ENCODE results near the gene CTSA. TPM values are rescaled to one million over a fixed set of nuclear protein-coding genes. Genes with fewer than 3 reads are reported as not detected.
A peak's percentile ranks its signal among the peaks of the same experiment; 100 is the strongest.

The CTSA gene
- total RNA-seq, 1 experiment from 2014 or later, result 109 TPM

DNA sequence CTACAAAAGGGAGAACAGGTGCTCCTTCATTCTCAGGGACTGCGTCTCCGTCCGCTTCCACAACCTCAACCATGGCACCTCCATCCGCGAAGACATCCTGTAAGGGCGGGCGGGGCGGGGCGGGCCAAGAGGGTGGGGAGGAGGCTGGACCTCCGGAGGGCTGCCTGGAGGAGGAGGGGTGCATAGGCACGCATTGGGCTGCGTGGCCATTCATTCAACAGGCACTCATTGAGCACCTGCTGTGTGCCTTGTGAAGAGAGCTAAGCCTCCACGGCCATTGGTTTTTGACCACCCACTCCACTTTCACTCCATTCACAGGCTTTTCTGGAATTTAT is 33.3 kb upstream of the CTSA start:
- BruUV-seq (replicated peaks), result no TSS peak
- Histone ChIP-seq H2AFZ (ENCODE audit: low read depth, low read length, poor library complexity, severe bottlenecking) (no peak overlapping the region), H3K27me3 (ENCODE audit: insufficient read depth, low read length) (no peaks in the 10 kb centered on the region), H3K9me2 (ENCODE audit: insufficient read depth) (no peaks in the 10 kb centered on the region), H3K9me3 (ENCODE audit: control insufficient read depth in 1 of 2, insufficient read depth in 1 of 2, low read depth in 1 of 2, low read length in 2 of 2) (no peaks in the 10 kb centered on the region), H3K4me3 (replicated peaks in 1 of 2; ENCODE audit: low read depth in 1 of 2, low read length in 2 of 2) (peak overlapping the region; percentile 72 to 96), H3K4me2 (ENCODE audit: low read length) (peak overlapping the region; percentile 95), H3K79me2 (ENCODE audit: insufficient read depth, low read length) (0 out of 2 replicates have a peak, but pooled peaks cover 12% of the 10 kb centered on the region), H3K27ac (ENCODE audit: low read depth, low read length) (peak overlapping the region; percentile 46; the same call in 1 of the 2 replicates), H3K4me1 (ENCODE audit: control insufficient read depth in 1 of 2, insufficient read depth in 2 of 2, low read length in 2 of 2) (peaks cover 15 to 36% of the 10 kb centered on the region in 2 experiments), H4K20me1 (ENCODE audit: insufficient read depth) (no peaks in the 10 kb centered on the region), H3K36me3 (ENCODE audit: control insufficient read depth in 1 of 2, insufficient read depth in 2 of 2, low read length in 2 of 2) (no peaks in the 10 kb centered on the region), H3K9ac (ENCODE audit: low read length) (no peak overlapping the region)
- POLR2A ChIA-PET, result interaction anchor here (1.9 kb wide), 1 partner anchor 24 kb away, joined by 8 read pairs; the partner anchor contains the start of gene ZSWIM1
- RAD21 ChIA-PET (ENCODE audit: low non-redundant PET in 1 of 2, low total read pairs in 2 of 2, uncharacterized antibody in 2 of 2, unreplicated experiment in 2 of 2), result no interaction called here
- CTCF ChIA-PET, result interaction anchor here (1.6 kb wide), 1 partner anchor 23 kb away, joined by 3 read pairs; the partner anchor contains the start of gene ZSWIM1
- no peak for DNase-seq (ENCODE audit: low read depth, low spot score)
- intact Hi-C loops (cut with micrococcal nuclease), result no loop called here
- peak; percentile 6 for ATAC-seq
- TF ChIP-seq ZFX (IDR thresholded peaks at IDR 0.05) (no peak), ELF1 (IDR thresholded peaks at IDR 0.05; ENCODE audit: borderline replicate concordance, low read depth) (no peak), JUND (IDR thresholded peaks at IDR 0.05) (no peak), TCF7L2 (IDR thresholded peaks at IDR 0.05; ENCODE audit: borderline replicate concordance, extremely low read depth, insufficient read depth, insufficient read length) (no peak)

DNA sequence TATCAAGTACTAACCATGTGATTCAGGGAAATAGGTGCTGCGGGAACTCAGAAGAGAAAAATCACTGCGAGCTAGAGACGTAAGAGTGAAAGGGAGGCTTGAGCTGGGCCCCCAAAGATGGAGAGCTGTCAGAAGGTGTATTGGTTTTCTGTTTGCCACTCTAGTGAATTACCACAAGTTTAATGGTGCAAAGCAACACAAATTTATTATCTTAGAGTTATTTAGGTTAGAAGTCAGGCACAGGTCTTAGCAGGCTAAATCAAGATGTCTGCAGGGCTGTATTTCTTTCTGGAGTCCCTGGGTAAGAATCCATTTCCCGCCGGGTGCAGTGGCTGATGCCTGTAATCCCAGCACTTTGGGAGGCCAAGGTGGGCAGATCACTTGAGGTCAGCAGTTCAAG is 31.2 kb upstream of the CTSA start:
- ATAC-seq (no peak), DNase-seq (ENCODE audit: low read depth, low spot score) (no peak)
- H3K9me2 ChIP-seq (ENCODE audit: insufficient read depth), result no peaks in the 10 kb centered on the region
- ChIA-PET POLR2A (no interaction called here), RAD21 (ENCODE audit: low non-redundant PET in 1 of 2, low total read pairs in 2 of 2, uncharacterized antibody in 2 of 2, unreplicated experiment in 2 of 2) (no interaction called here), CTCF (no interaction called here)
- 0 out of 2 replicates have a peak, but pooled peaks cover 12% of the 10 kb centered on the region for H3K79me2 ChIP-seq (ENCODE audit: insufficient read depth, low read length)
- no peak overlapping the region for H3K27ac ChIP-seq (ENCODE audit: low read depth, low read length)
- peak overlapping the region; percentile 50; the same call in 1 of the 2 replicates for H3K4me2 ChIP-seq (ENCODE audit: low read length)
- H3K9ac ChIP-seq (ENCODE audit: low read length), result no peak overlapping the region
- no peaks in the 10 kb centered on the region for H3K9me3 ChIP-seq (ENCODE audit: control insufficient read depth in 1 of 2, insufficient read depth in 1 of 2, low read depth in 1 of 2, low read length in 2 of 2)
- H3K36me3 ChIP-seq (ENCODE audit: control insufficient read depth in 1 of 2, insufficient read depth in 2 of 2, low read length in 2 of 2), result no peaks in the 10 kb centered on the region
- no TSS peak for BruUV-seq (replicated peaks)
- no peak overlapping the region for H2AFZ ChIP-seq (ENCODE audit: low read depth, low read length, poor library complexity, severe bottlenecking)
- H3K27me3 ChIP-seq (ENCODE audit: insufficient read depth, low read length), result no peaks in the 10 kb centered on the region
- intact Hi-C loops (cut with micrococcal nuclease), result no loop called here
- peaks cover 15 to 36% of the 10 kb centered on the region in 2 experiments for H3K4me1 ChIP-seq (ENCODE audit: control insufficient read depth in 1 of 2, insufficient read depth in 2 of 2, low read length in 2 of 2)
- no peaks in the 10 kb centered on the region for H4K20me1 ChIP-seq (ENCODE audit: insufficient read depth)
- TF ChIP-seq SIN3A (IDR thresholded peaks at IDR 0.05; ENCODE audit: low read depth) (no peak), JUND (IDR thresholded peaks at IDR 0.05) (no peak), POLR2AphosphoS5 (IDR thresholded peaks at IDR 0.05; ENCODE audit: low read depth, low read length) (no peak), CBX3 (IDR thresholded peaks at IDR 0.05; ENCODE audit: low read depth) (no peak), POLR2A (IDR thresholded peaks at IDR 0.05; ENCODE audit: borderline replicate concordance, extremely low read depth, insufficient read depth, insufficient read length) (no peak), RAD21 (IDR thresholded peaks at IDR 0.05; ENCODE audit: low read depth) (no peak), EGR1 (IDR thresholded peaks at IDR 0.05; ENCODE audit: low read depth) (no peak), SP1 (IDR thresholded peaks at IDR 0.05; ENCODE audit: low read depth) (no peak), EZH2 (IDR thresholded peaks at IDR 0.05) (no peak), TCF7L2 (IDR thresholded peaks at IDR 0.05; ENCODE audit: borderline replicate concordance, extremely low read depth, insufficient read depth, insufficient read length) (no peak), CEBPB (IDR thresholded peaks at IDR 0.05; ENCODE audit: low read depth) (no peak), ZFX (IDR thresholded peaks at IDR 0.05) (no peak), EZH2phosphoT487 (IDR thresholded peaks at IDR 0.05; ENCODE audit: borderline replicate concordance) (no peak)
- TF ChIP-seq, protein P1, sequence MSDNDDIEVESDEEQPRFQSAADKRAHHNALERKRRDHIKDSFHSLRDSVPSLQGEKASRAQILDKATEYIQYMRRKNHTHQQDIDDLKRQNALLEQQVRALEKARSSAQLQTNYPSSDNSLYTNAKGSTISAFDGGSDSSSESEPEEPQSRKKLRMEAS (IDR thresholded peaks at IDR 0.05), result no peak
- TF ChIP-seq, protein P2, sequence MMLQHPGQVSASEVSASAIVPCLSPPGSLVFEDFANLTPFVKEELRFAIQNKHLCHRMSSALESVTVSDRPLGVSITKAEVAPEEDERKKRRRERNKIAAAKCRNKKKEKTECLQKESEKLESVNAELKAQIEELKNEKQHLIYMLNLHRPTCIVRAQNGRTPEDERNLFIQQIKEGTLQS (IDR thresholded peaks at IDR 0.05), result no peak
- TF ChIP-seq, protein P3, sequence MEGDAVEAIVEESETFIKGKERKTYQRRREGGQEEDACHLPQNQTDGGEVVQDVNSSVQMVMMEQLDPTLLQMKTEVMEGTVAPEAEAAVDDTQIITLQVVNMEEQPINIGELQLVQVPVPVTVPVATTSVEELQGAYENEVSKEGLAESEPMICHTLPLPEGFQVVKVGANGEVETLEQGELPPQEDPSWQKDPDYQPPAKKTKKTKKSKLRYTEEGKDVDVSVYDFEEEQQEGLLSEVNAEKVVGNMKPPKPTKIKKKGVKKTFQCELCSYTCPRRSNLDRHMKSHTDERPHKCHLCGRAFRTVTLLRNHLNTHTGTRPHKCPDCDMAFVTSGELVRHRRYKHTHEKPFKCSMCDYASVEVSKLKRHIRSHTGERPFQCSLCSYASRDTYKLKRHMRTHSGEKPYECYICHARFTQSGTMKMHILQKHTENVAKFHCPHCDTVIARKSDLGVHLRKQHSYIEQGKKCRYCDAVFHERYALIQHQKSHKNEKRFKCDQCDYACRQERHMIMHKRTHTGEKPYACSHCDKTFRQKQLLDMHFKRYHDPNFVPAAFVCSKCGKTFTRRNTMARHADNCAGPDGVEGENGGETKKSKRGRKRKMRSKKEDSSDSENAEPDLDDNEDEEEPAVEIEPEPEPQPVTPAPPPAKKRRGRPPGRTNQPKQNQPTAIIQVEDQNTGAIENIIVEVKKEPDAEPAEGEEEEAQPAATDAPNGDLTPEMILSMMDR (IDR thresholded peaks at IDR 0.05 in 2 of 3, conservative IDR thresholded peaks at IDR 0.05 in 1 of 3; ENCODE audit: borderline replicate concordance in 1 of 3, insufficient read depth in 1 of 3, low read depth in 2 of 3, low read length in 2 of 3), result no peak
- no peak overlapping the region for H3K4me3 ChIP-seq (replicated peaks in 1 of 2; ENCODE audit: low read depth in 1 of 2, low read length in 2 of 2)
